Gastroesophageal sphincter (tissue), 4 donors: Measurements from ENCODE around the gene PRPF6. TPM values are rescaled to one million over a fixed set of nuclear protein-coding genes. Genes with fewer than 3 reads are reported as not detected.

Source experiments
- ATAC-seq: fragments of 150-250 bp; one replicate; pipeline ENCODE4 v1.9.1; 2016; ENCODE audit warnings: mild to moderate bottlenecking, moderate library complexity
- H3K27ac ChIP-seq, 4 donors: fragments of 200-600 bp; sonication (generic) in 3 of 4; 1 replicate in 3 of 4; 2 replicates in 1 of 4; pipeline ENCODE4 v1.5.1; 2016 to 2019
- H3K27me3 ChIP-seq: fragments of 200-600 bp; sonication (generic); one replicate; pipeline ENCODE4 v1.5.1; 2019
- H3K36me3 ChIP-seq, 2 donors: fragments of 200-600 bp; sonication (generic); one replicate each; pipeline ENCODE4 v1.5.1; 2019; ENCODE audit warnings: control low read depth in 1 of 2
- H3K4me1 ChIP-seq, 3 donors: fragments of 200-600 bp; sonication (generic); 1 replicate in 2 of 3; 2 replicates in 1 of 3; pipeline ENCODE4 v1.5.1; 2016 to 2019; ENCODE audit warnings: control low read depth in 2 of 3
- H3K4me3 ChIP-seq, 2 donors: fragments of 200-600 bp; sonication (generic); one replicate each; pipeline ENCODE4 v1.5.1; 2019; ENCODE audit warnings: mild to moderate bottlenecking in 1 of 2, moderate library complexity in 1 of 2
- H3K9me3 ChIP-seq, 3 donors: fragments of 200-600 bp; sonication (generic); one replicate each; pipeline ENCODE4 v1.5.1; 2017 to 2019; ENCODE audit warnings: control low read depth in 2 of 3
- CTCF ChIP-seq, 4 experiments: fragments of 200-600 bp in 2 of 4; fragments of 450-650 bp in 2 of 4; sonication (generic) in 1 of 4; IDR thresholded peaks; one replicate each; pipeline ENCODE4 v1.5.1; 2017 to 2019; ENCODE audit warnings: antibody characterized with exemption in 4 of 4, mild to moderate bottlenecking in 2 of 4, moderate library complexity in 2 of 4
- EP300 ChIP-seq: sonication (generic); formaldehyde crosslinking; IDR thresholded peaks from one replicate; pipeline ENCODE4 v1.6.1; 2017; ENCODE audit warnings: antibody characterized with exemption, mild to moderate bottlenecking
- POLR2A ChIP-seq, 2 donors: fragments of 450-650 bp; IDR thresholded peaks; one replicate each; pipeline ENCODE4 v1.6.1; 2017; ENCODE audit warnings: antibody characterized with exemption in 2 of 2, mild to moderate bottlenecking in 2 of 2, moderate library complexity in 1 of 2
- POLR2AphosphoS5 ChIP-seq: sonication (generic); formaldehyde crosslinking; IDR thresholded peaks from one replicate; pipeline ENCODE4 v1.6.1; 2017; ENCODE audit warnings: antibody characterized with exemption
- WGBS, 2 donors: methylation state at CpG; one replicate each; pipeline ENCODE4 v1.1.5; 2018; ENCODE audit warnings: low coverage in 1 of 2; 5-methylcytosine and 5-hydroxymethylcytosine counted together
- total RNA-seq, 4 donors: library from RNA; depleted of rRNA; stranded (reverse); fragments of >200 nt; gene quantifications; one replicate each; pipeline ENCODE4 v1.1.0, GENCODE V29; 2016

PRPF6 gene
- total RNA-seq, 4 donors from 2014 or later, result 53.7 to 73.0 (median 67.6) TPM

- no peak for ATAC-seq
- Histone ChIP-seq H3K9me3 (no peaks in the 10 kb centered on the region), H3K4me3 (no peak overlapping the region), H3K36me3 (peaks cover 0 to 45% of the 10 kb centered on the region in 2 donors), H3K27me3 (no peaks in the 10 kb centered on the region), H3K4me1 (peaks cover 2 to 80% (median 39%) of the 10 kb centered on the region in 3 donors), H3K27ac (peak overlapping the region in 2 of 4 donors; percentile 95)
- WGBS, 2 donors, result 40 to 84% methylated on average over 1 to 5 of the region's 39 CpGs
- TF ChIP-seq EP300, result no peak
- no peak for TF ChIP-seq CTCF (IDR thresholded peaks at IDR 0.05)
- no peak for TF ChIP-seq POLR2AphosphoS5
Measured at GRCh38 chr20:63945921-63946920, 34.7 kb upstream of the PRPF6 start.

GRCh38 chr20:63946986-63947637 is 33.8 kb upstream of the PRPF6 start:
- Histone ChIP-seq H3K4me1 (peaks cover 2 to 83% (median 48%) of the 10 kb centered on the region in 3 donors), H3K9me3 (no peaks in the 10 kb centered on the region), H3K27ac (peak overlapping the region in 3 of 4 donors; percentile 95 to 97 (median 95)), H3K36me3 (peaks cover 0 to 42% of the 10 kb centered on the region in 2 donors), H3K27me3 (no peaks in the 10 kb centered on the region), H3K4me3 (no peak overlapping the region)
- no peak for TF ChIP-seq POLR2AphosphoS5
- TF ChIP-seq EP300, result no peak
- no peak for TF ChIP-seq POLR2A (IDR thresholded peaks at IDR 0.05)
- no peak for TF ChIP-seq CTCF (IDR thresholded peaks at IDR 0.05)
- ATAC-seq, result no peak
- WGBS, 2 donors, result 63 to 65% methylated on average over 2 to 7 of the region's 15 CpGs

GRCh38 chr20:63947638-63948456 is 33.1 kb upstream of the PRPF6 start:
- H3K4me1 ChIP-seq, result peaks cover 2 to 84% (median 54%) of the 10 kb centered on the region in 3 donors
- ATAC-seq, result peak; percentile 2
- H3K9me3 ChIP-seq, result no peaks in the 10 kb centered on the region
- H3K4me3 ChIP-seq, result no peak overlapping the region
- TF ChIP-seq POLR2AphosphoS5 (no peak), POLR2A (IDR thresholded peaks at IDR 0.05) (no peak), CTCF (IDR thresholded peaks at IDR 0.05) (no peak), EP300 (no peak)
- 0 to 10% methylated on average over 2 to 4 of the region's 27 CpGs for WGBS, 2 donors
- peaks cover 0 to 37% of the 10 kb centered on the region in 2 donors for H3K36me3 ChIP-seq
- no peaks in the 10 kb centered on the region for H3K27me3 ChIP-seq
- peak overlapping the region in 3 of 4 donors; percentile 95 to 97 (median 95) for H3K27ac ChIP-seq

GRCh38 chr20:63950701-63951397 is 30.1 kb upstream of the PRPF6 start:
- ATAC-seq, result no peak
- Histone ChIP-seq H3K27me3 (no peaks in the 10 kb centered on the region), H3K36me3 (peaks cover 0 to 7% of the 10 kb centered on the region in 2 donors), H3K4me1 (peaks cover 2 to 96% (median 72%) of the 10 kb centered on the region in 3 donors), H3K9me3 (no peaks in the 10 kb centered on the region), H3K27ac (peak overlapping the region; percentile 81 to 97 (median 95)), H3K4me3 (peak overlapping the region in 1 of 2 donors; percentile 37)
- WGBS, 2 donors, result no CpG with 5 or more reads among the region's 20 CpGs
- TF ChIP-seq EP300 (no peak), POLR2AphosphoS5 (no peak), POLR2A (IDR thresholded peaks at IDR 0.05) (no peak), CTCF (IDR thresholded peaks at IDR 0.05) (no peak)
